ENCODE results near the gene ANKRD24. TPM values are rescaled to one million over a fixed set of nuclear protein-coding genes. Genes with fewer than 3 reads are reported as not detected.

The ANKRD24 gene
- total RNA-seq, 1 experiment from 2014 or later, result 2.4 TPM

- Histone ChIP-seq H3K4me2 (ENCODE audit: insufficient read depth, insufficient read length, low read length) (no peak overlapping the region), H2BK15ac (ENCODE audit: low read depth, low read length) (no peak overlapping the region), H2BK120ac (ENCODE audit: low read depth, low read length, poor library complexity, severe bottlenecking) (no peak overlapping the region), H3K9ac (ENCODE audit: extremely low read depth, insufficient read length, low read length) (no peak overlapping the region), H3K9me3 (ENCODE audit: control insufficient read depth, low read depth, low read length) (no peaks in the 10 kb centered on the region), H3K23me2 (ENCODE audit: insufficient read length, low read depth, low read length, poor library complexity, severe bottlenecking) (peaks cover 6% of the 10 kb centered on the region), H2AK5ac (ENCODE audit: insufficient read length, low read length) (no peak overlapping the region), H3K79me2 (ENCODE audit: insufficient read depth, low read length) (no peaks in the 10 kb centered on the region), H3T11ph (ENCODE audit: low read length) (no peak overlapping the region), H4K5ac (ENCODE audit: insufficient read length, low read depth, low read length) (no peak overlapping the region), H3K27ac (ENCODE audit: insufficient read length, low read depth, low read length) (no peak overlapping the region), H2BK5ac (ENCODE audit: insufficient read length, low read length) (no peak overlapping the region), H3K56ac (ENCODE audit: insufficient read length, low read depth, low read length) (no peak overlapping the region), H4K91ac (ENCODE audit: insufficient read length, low read depth, low read length) (no peak overlapping the region), H2BK12ac (ENCODE audit: insufficient read length, low read depth, low read length) (no peak overlapping the region), H3K4ac (ENCODE audit: low read depth, low read length) (no peak overlapping the region), H3K18ac (ENCODE audit: insufficient read length, low read depth, low read length) (no peak overlapping the region), H3K4me1 (ENCODE audit: insufficient read depth, low read length) (no peaks in the 10 kb centered on the region), H2BK20ac (ENCODE audit: low read depth, low read length, poor library complexity, severe bottlenecking) (no peak overlapping the region), H3K27me3 (ENCODE audit: insufficient read depth, low read length) (no peaks in the 10 kb centered on the region), H4K8ac (replicated peaks; ENCODE audit: insufficient read length, low read depth, low read length) (no peak overlapping the region), H4K20me1 (ENCODE audit: control insufficient read depth, insufficient read depth, insufficient read length) (no peaks in the 10 kb centered on the region), H2AFZ (ENCODE audit: low read length) (no peak overlapping the region), H3K23ac (ENCODE audit: insufficient read length, low read depth, low read length) (no peak overlapping the region), H3K79me1 (ENCODE audit: insufficient read depth, low read depth, low read length, poor library complexity, severe bottlenecking) (no peaks in the 10 kb centered on the region), H3K14ac (ENCODE audit: insufficient read depth, low read length) (no peak overlapping the region)
- DNase-seq, result no peak
- peaks cover 7 to 22% of the 10 kb centered on the region in 2 experiments for H3K4me1 Mint-ChIP-seq
- WGBS (ENCODE audit: extremely low coverage, insufficient read length, low lambda C conversion rate), result no CpG with 5 or more reads among the region's 2 CpGs
- peak overlapping the region; percentile 97 to 99 for H3K4me3 Mint-ChIP-seq
- no peak overlapping the region for H3K27ac Mint-ChIP-seq
- H3K27me3 Mint-ChIP-seq (ENCODE audit: low read depth), result peaks cover 4% of the 10 kb centered on the region; the same call in 1 of the 2 replicates
- no peak for TF ChIP-seq CTCF (conservative IDR thresholded peaks at IDR 0.05)
- H3K36me3 Mint-ChIP-seq (ENCODE audit: insufficient read depth in 1 of 3, low read depth in 3 of 3), result peaks cover 3 to 18% (median 13%) of the 10 kb centered on the region in 3 experiments; a peak in 5 of 7 replicates
- H3K9me3 Mint-ChIP-seq, result no peaks in the 10 kb centered on the region; a peak in 1 of 5 replicates
Observed at GRCh38 chr19:4181053-4181508, 1.4 kb upstream of the ANKRD24 start.

Measured in H9 (cell line).